T47D (cell line): ENCODE results near the gene PSMA5.

Experiments
- DNase-seq, 2 experiments: peaks; one replicate each; pipeline versions ENCODE4 v3.0.0 to v3.0.0-alpha.2; 2011 to 2012; ENCODE audit warnings: low read depth in 1 of 2, low spot score in 1 of 2
- JUND ChIP-seq: IDR thresholded peaks from 2 replicates; pipeline ENCODE4 v1.6.1; 2012; ENCODE audit warnings: low read depth
- in situ Hi-C: cut with HindIII; loops from 2 replicates; pipeline ENCODE4 v1.10.0; 2016; ENCODE audit warnings: low sequenced_read_pairs, low pct_unique_long_range_greater_than_20kb

The PSMA5 gene

GRCh38 chr1:109394591-109395281, 31.5 kb downstream of the PSMA5 start:
- no peak for DNase-seq
- TF ChIP-seq JUND, result no peak
- in situ Hi-C loops, result no loop called here

GRCh38 chr1:109393617-109394233, 32.5 kb downstream of the PSMA5 start:
- in situ Hi-C loops, result no loop called here
- no peak for TF ChIP-seq JUND
- no peak for DNase-seq

GRCh38 chr1:109392788-109393616, 33.2 kb downstream of the PSMA5 start:
- DNase-seq, result peak; percentile 28 to 74
- TF ChIP-seq JUND, result no peak
- in situ Hi-C loops, result no loop called here

- DNase-seq, result no peak
- in situ Hi-C loops, result no loop called here
- no peak for TF ChIP-seq JUND
These were observed 34.0 kb downstream of the PSMA5 start for GRCh38 chr1:109392037-109392787.

GRCh38 chr1:109391626-109392025, 34.6 kb downstream of the PSMA5 start:
- DNase-seq, result no peak
- no peak for TF ChIP-seq JUND
- in situ Hi-C loops, result no loop called here

GRCh38 chr1:109391157-109391556, 35.1 kb downstream of the PSMA5 start:
- DNase-seq, result no peak
- in situ Hi-C loops, result no loop called here
- TF ChIP-seq JUND, result no peak

GRCh38 chr1:109389638-109390341, 36.5 kb downstream of the PSMA5 start:
- in situ Hi-C loops, result no loop called here
- TF ChIP-seq JUND, result no peak
- no peak for DNase-seq

- no peak for TF ChIP-seq JUND
- no peak for DNase-seq
- in situ Hi-C loops, result no loop called here
These were observed 37.2 kb downstream of the PSMA5 start for GRCh38 chr1:109388884-109389637.

- TF ChIP-seq JUND, result no peak
- in situ Hi-C loops, result no loop called here
- no peak for DNase-seq
These were observed 38.0 kb downstream of the PSMA5 start for GRCh38 chr1:109388208-109388711.

GRCh38 chr1:109386054-109386717, 40.1 kb downstream of the PSMA5 start:
- no peak for TF ChIP-seq JUND
- in situ Hi-C loops, result no loop called here
- no peak for DNase-seq

- no peak for DNase-seq
- in situ Hi-C loops, result no loop called here
- TF ChIP-seq JUND, result no peak
These were observed 40.8 kb downstream of the PSMA5 start for GRCh38 chr1:109385417-109385816.
